HG03066 (cell line): Measurements from ENCODE around the gene CIAO1.
"Not testable (repeated sequence)": the region's sequence is repeated elsewhere in the genome, so short reads cannot be mapped to it uniquely, and the experiment has no call there.

Source experiments
- ATAC-seq: cut with Tn5 transposase; IDR thresholded peaks from one replicate; pipeline ENCODE4 v1.9.1; 2021; ENCODE audit warnings: low read depth; ENCODE audit not compliant: unreplicated experiment

The CIAO1 gene

DNA sequence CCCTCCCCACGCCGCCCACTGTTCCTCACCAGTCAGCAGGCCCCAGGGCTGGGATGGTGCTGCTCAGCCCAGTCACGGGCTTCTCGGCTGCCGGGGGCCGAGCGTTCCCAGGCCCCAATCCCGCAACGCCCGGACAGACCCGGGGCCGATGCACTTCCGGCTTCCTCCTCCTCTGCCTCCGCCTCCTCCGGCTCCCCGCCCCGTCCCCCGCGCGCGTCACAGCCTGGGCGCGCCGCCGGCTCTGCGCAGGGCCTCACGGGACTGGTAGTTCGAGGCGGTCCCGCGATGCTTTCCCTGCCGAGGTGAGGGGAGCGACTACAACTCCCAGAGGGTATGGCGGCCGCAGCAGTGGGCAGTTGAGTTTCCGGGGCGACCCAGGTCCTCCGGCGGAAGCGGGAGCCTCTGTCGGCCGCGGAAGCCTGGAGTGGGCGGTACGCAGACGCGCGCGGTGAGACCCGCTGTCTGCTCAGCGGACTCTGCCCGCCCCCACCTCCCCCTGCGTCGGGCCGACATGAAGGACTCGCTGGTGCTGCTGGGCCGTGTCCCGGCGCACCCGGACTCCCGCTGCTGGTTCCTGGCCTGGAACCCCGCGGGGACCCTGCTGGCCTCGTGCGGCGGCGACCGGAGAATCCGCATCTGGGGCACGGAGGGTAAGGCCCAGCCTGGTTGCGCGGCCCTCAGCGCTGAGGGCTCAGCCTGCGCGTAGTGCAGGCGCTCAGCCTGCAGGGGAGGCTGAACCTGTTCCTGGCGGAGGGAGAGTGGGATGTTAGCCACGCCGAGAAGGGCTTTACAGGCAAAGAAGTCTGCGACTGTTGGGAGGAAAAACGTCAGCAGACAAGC lies at the start of gene CIAO1, which contains the start of gene TMEM127:
Gene CIAO1 (plus strand): TSS at position 386 of the 840 bp plus-strand sequence. CDS start 126 bp downstream, at position 512.
Gene TMEM127 (minus strand): TSS at position 158 of the 840 bp plus-strand sequence. CDS start 616 bp downstream, outside the sequence.
- ATAC-seq: peak; percentile 91

DNA sequence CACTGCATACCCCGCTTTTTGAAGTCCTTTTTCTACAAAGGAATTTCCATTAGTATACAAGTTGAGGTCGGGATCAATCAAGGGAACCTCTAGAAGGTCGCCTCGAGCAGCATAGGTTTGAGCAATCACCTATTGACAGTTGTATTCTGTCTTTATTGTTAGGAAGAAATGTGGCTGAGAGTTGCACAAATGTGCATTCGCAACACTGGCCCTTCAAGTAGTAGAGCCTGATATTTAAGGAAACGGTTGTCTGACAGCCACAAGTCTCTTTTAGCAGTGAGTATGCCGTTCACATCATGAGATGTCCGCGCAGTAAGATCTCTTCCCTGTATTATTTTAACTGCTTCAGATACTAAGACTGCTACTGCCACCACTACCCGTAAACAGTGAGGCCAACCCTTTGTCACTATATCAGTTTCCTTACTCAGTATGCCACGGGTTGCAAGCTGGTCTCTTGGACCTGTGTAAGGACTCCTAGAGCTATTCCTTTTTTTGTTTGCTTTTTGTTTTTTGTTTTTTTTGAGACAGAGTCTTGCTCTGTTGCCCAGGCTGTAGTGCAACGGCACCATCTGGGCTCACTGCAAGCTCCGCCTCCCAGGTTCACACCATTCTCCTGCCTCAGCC lies 47.4 kb upstream of the CIAO1 start:
- ATAC-seq: no peak

DNA sequence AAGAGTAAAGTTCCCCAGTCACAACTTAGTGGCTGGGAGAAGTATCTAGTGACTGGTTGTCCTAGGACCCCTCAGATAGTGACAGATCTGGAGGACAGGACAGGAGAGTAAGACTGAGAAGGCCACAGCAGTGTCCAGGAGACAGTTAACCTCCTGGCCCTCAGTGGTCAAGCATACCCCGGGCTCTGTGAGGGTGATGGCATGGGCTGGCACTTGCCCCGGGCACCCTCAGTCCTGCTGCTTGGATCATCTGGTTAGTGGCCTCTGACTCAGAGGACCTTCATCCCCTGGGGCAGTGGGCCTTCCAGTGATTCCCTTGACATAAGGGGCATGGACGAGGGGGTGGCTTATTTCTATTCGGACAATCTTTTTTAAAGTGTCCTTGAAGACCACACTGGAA lies 46.1 kb upstream of the CIAO1 start:
- not testable (repeated sequence) for ATAC-seq

DNA sequence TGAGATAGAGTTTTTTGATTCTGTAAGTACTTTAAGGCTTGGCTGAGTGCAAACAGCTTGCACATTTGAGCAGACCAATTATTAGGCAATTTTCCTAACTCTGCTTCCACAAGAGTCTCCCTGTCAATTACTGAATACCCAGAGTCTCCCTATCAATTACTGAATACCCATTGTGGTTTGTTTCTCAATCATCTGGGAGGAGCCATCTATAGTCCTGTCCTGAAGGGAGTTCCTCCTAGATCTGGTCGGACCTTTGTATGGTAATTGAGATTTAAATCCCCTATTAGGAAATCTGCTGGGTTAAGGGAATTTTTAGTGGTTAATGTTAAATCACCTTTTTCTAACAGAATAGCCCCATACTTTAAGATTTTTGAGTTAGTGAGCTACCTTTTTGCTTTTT lies 44.9 kb upstream of the CIAO1 start:
- ATAC-seq: not testable (repeated sequence)

DNA sequence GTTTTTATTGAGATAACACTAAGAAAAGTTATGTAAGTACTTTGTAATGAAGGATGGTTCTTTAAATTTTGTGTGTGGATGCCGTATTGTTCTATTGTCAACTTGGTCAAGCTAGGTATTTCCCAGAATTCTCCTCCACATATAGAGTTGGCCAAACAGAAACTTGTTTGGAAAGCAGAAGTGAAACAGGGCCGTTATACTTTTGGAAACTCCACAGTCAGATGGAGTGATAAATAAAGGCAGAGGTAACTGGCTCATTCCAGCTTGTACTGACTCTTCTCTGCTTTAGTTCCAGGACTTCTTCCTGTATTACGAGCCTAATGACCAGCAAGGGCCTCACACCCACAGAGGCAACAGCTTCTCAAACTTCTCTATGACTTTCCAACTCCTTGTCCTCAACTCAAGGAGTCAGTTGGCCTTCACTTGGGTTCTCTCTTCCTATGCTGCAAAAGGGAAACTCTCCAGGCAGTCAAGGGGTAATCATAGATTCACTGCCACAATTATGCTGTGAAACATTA lies 41.0 kb upstream of the CIAO1 start:
- no peak for ATAC-seq

DNA sequence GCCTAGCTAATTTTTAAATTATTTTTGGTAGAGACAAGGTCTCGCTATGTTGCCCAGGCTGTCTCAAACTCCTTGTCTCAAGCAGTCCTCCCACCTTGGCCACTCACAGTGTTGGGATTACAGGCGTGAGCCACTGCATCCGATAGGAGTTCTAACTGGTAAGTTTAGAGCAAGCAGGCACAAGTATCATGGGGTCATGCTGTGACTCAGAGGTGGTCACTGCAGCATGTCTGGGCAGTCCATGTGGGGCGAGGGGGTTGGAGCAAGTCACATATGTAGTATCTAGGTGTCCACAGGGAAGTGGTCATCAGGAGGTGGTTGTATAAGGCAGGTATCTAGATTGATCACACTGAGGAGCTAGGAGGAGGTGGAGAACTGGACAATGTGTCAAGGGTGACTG lies 34.7 kb upstream of the CIAO1 start:
- ATAC-seq: no peak

DNA sequence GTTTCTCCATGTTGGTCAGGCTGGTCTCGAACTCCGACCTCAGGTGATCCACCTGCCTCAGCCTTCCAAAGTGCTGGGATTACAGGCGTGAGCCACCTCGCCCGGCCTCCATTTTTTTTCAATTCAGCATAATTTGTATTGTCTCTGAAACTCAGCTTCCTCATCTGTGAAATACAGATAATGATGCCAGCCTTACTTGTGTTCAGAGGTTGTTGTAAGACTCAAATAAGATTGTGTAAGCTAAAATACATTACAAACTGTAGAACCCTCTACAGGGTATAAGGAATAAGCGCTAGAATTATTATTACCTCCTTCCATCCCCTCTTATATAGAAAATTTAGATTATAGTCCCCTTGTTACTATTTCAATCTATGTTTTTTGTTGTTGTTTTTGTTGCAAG lies 32.6 kb upstream of the CIAO1 start:
- ATAC-seq: no peak

DNA sequence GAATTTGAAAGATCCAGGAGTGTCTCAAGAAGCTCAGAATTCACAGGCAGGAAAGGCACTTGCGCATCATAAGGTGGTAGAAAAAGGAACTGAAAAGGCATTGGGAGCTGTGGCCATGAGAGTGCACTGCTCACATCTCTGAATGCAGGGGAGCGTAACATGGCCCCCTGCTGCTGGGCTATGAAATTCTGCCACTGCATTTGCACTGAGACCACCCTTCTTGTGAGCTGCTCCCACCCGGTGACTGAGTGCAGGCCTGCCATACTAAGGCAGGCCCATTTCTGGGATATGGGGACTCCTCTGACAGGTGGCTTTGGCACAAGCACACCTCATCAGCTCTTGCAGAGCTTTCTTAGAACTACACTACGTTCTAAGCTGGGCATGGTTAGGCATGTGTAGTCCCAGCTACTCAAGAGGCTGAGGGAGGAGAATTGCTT lies 32.1 kb upstream of the CIAO1 start:
- ATAC-seq: peak; percentile 96

DNA sequence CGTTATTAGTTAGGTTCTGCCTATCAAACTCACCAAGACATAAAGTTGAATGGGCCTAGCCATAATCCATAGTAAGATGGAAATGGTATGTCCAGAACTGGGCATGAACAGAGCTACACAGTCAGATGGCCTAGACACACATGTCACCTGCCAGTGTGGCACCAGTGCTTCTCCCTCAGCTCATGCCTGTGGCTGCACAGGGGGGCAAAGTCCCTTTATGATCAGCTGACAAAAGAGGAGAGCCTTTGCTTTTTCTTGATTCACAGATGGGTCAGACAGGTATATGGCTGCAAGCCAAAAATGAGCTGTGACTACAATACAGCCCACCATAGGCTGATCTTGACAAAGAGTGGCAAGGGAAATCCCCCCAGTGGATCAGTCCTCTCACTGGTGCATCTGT lies 29.1 kb upstream of the CIAO1 start:
- ATAC-seq: no peak

DNA sequence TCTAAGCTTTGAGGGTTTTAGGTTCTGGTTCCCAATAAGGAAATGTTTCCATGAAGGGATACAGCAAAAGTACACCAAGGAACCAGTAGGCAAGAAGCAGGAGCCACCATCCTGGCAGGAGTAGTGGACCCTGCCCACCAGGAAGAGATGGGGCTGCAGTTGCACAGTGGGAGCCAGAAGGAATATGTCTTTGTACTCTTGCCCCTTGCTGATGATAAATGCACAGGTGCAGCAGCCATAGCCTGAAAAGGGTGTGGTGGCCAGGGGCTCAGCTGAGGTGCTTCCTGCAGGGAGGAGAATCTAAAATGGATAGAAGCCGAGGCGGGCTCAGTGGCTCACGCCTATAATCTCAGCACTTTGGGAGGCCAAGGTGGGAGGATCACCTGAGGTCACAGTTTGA lies 27.8 kb upstream of the CIAO1 start:
- ATAC-seq: no peak

DNA sequence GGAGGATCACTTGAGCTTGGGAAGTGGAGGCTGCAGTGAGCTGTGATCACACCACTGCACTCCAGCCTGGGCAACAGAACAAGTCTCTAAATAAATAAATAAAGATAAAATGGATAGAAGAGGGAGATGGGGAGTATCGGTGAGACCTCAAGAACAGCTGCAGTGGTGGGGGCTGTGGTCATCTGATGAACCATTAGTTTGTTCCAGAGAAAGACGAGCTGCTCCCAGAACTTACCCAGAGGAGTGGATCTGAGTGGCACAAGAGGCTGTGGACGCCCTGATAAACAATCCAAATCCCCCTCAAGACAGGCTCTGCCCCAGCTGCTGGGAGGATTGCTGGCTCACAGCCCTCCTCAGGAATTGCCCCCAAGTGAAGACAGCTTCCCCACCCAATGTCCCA lies 26.9 kb upstream of the CIAO1 start:
- no peak for ATAC-seq

DNA sequence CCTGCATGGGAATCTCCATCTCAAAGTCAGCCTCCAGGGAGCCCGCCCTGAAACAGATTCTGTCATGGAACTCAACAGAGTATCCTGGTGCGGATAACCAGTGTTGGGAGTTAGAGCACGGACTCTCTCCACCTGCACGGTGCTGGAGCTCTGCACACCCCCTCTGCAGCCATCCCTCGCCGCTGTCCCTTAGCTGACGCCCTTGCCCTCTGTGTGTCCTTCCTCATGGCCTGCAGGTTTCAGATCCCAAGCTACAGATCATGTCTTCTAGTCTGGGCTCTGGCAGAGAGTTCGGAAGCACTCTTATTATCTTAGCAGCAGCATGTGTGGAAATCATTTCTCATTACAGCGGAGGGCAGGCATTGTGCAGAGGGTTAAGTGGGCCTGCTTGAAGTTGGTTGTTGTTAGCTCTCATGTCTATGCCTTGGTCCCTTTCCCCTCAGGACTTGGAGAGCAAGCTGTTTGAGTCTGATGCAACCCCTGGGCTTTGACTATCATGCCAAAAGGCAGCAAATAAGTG lies 26.2 kb upstream of the CIAO1 start:
- no peak for ATAC-seq

DNA sequence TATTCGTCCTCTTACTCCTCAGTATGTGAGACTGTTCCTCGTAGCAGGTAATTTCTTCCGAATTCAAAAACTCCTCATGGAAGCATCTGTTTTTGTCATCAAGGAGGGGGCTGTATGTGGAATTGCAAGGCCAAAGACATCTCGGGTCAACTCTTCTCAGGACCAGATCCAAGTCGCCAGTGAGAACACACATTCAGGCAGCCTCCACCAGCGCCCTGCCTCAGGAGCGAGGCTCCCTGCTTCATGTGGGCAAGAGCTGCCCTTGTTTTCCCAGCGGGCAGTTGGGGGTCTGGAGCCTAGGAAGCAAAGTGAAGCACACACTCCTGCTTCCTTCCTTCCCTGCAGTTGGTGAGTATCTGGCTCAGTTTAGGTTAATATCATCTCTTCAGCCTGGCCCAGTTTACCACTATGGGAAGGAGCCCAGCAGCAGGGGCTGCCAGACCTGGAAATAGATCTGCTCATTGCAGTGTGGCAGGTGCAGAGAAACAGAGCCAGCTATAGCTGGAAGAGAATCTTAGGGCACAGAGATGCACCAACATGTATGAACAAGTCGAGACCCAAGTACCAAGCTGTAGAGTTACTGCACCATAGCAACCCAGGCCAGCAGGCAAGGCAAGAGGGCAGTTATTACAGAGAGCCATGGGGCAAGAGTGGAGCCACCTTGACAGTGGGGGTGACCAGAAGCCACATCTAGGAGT lies 25.5 kb upstream of the CIAO1 start:
- no peak for ATAC-seq

DNA sequence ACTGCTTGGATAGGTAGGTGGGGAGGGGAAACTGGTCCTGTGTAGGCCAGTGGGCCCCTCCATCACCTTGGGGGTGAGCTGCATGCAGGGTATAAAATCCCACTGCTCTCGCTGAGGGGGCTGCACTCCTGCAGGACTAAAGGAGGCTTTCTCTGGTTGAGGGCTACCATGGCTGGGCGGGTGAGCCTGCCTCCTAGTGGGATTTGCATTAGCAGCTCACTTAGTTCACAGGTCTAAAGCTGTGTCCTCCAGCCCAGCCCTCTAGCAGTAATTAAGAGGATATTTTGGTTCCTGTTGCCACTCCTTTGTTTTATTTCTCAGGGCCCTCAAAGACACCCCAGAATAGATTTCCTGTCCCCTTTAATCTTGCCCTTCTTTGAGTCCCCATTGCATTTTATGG lies 24.8 kb upstream of the CIAO1 start:
- ATAC-seq: no peak

DNA sequence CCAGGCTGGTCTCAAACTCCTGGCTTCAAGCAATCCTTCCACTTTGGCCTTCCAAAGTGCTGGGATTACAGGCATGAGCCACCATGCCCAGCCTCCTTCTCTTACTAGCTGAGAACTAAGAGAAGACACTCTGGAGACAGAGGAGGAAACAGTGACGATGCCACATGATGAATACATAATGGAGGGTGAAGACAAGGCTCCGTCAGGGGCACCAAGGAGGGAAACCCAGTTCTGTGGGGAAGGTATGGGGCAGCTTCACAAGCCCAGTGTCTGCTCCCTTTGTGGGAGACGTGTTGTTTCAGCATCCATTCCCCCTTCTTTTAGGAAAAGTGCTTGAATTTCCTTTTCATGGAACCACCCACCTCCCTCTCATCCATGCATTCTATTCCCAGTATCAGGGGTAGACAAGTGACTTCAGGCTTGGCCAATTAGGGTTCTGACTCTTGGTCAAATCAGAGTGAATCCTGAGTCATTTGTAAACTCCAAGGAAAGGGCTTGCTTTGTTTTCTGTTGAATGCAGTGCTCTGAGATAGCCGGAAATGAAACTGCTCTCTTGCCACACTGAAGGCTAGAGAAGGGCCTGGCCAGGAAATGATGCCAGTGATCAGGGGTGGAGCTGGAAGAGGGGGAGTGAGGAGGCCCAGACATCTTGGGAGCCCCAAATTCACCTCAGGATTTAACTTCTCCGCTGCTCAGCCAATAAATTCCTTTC lies 24.0 kb upstream of the CIAO1 start:
- peak; percentile 71 for ATAC-seq

DNA sequence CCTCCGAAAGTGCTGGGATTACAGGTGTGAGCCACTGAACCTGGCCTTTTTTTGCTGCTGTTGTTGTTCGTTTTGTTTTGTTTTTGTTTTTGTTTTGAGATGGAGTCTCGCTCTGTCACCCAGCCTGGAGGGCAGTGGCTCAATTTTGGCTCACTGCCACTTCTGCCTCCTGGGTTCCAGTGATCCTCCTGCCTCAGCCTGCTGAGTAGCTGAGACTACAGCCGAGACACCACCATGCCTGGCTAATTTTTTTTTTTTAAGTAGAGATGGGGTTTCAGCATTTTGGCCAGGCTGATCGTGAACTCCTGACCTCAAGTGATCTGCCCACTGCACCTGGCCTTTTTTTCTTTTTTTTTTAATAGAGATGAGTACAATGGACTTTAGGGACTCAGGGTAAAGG lies 22.2 kb upstream of the CIAO1 start:
- no peak for ATAC-seq

DNA sequence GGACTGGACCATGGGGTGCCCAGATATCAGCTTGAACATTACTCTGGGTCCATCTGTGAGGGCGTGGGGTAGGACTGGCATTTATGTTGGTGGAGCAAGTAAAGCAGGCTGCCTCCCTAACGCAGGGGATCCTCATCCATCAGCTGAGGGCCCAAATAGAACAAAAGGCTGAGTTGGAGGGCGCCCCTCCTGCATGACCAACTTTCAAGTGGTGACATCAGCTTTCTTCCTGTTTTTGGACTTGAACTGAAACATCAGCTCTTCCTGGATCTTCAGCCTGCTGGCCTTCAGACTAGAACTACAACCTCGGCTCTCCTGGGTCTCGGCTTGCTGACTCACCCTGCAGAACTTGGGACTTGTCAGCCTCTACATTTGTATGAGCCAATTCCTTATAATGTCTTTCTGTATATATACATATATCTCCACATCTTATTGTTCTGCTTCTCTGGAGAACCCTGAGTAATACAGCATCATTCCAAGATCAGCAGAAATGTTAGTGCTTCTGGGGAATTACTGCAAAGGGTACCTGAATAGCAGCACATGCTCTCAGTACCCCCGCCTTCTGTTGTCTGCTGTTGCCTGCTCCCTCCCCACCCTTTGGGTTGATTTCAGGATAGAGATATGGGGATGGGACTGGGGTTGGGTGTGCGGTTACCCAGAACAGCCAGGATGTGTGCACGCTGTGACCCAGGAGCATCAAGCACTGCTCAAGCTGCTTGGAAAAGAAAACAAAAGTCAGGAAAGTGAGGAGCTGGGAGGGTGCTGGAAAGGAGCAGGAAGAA lies 20.2 kb upstream of the CIAO1 start:
- ATAC-seq: no peak

DNA sequence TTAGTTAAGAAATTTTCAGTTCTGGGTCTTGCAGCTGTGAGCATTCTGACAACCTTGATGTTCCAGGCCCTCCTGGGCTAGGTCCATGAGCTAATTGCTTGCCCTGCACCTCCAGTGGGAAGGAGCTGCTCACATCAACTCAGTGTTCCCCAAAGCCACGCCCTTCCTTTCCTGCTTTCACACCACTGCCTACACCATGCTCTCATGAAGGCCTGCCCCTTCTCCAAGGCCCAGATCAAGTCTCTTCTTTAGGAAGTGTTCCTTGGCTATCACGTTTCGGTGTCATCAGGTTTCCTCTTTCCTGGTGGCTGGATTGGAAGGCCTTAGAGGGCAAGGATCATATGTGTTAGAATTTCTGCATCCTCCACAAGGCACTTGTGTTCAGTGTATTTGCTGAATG lies 19.0 kb upstream of the CIAO1 start:
- no peak for ATAC-seq

DNA sequence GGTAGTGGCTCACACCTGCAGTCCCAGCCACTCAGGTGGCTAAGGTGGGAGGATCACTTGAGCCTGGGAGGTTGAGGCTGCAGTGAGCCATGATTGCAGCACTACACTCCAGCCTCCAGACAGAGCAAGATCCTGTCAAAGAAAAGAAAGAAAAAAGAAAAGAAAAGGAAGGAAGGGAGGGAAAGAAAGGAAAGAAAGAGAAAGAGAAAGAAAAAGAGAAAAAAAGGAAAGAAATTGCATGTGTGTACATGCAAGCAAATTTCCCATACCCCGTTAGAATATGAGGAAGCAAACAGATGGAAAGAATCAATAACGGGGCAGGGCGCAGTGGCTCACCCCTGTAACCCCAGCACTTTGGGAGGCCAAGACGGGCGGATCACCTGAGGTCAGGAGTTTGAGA lies 18.1 kb upstream of the CIAO1 start:
- no peak for ATAC-seq

DNA sequence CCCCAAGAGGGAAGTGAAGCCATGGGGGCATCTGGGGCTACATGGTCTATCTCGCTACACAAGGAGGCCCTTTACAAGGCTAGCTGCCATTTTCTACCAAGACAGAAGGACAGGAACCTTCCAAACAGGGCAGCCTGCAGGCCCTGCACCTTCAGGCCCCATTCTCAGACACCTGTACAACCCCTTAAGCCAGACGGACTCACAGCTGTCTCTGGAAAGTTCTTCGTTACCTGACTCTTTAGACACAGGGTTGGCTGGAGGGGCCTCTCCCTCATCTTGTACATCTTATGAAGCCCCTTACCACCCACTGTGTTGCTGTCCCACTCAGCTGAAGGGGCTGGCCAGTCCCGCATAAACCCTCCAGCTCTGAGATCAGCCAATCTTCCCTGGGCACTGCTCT lies 17.4 kb upstream of the CIAO1 start:
- no peak for ATAC-seq
